Hematopoietic multipotent progenitor cell treated with erythropoietin and hydrocortisone succinate and interleukin-3 and kit ligand, for 15 days (in vitro differentiated cells): ENCODE measurements around the gene IPPK.
"Not testable (repeated sequence)": the region's sequence is repeated elsewhere in the genome, so short reads cannot be mapped to it uniquely, and the experiment has no call there.

Source experiments
- DNase-seq: peaks from one replicate; pipeline ENCODE4 v3.0.0-alpha.2; 2015; ENCODE audit warnings: low spot score

Gene IPPK

GRCh38 chr9:92592537-92592936 lies 77.4 kb downstream of the IPPK start:
- DNase-seq, result no peak

DNA sequence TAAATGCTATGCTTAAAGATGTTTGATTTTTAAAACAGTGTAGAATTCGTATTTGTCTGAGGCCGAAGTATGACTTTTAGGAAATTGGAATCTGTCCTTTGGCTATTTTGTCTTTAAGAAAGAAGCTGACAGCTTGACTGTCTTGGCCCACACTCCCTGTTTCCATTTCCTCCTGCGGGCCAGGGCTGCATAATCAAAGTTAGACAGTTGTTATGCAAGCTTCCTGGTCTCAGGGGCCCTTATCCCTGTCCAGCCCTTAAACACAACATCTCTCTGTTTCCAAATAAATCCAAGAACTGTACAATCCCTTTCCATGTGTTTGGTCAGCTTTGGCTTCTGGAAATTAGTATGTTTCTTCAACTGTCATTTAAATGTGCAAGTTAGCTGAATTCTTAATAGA lies 79.6 kb downstream of the IPPK start:
- DNase-seq, result no peak

GRCh38 chr9:92589923-92590322 lies 80.0 kb downstream of the IPPK start:
- DNase-seq, result no peak

DNA sequence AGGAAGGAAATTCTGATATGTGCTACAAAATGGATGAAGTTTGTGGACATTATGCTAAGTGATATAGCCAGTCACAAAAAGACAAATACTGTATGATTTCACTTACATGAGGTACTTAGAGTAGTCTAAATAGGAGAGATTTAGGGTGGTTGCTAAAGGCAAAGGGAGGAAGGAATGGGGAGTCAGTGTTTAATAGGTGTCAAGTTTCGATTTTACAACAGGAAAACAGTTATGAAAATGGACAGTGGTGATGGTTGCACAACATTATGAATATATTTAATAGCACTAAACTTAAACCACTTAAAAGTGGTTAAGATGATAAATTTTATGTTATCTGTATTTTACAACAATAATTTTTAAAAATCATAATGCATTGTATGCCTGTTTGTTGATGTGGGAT lies 93.8 kb downstream of the IPPK start:
- DNase-seq, result no peak

DNA sequence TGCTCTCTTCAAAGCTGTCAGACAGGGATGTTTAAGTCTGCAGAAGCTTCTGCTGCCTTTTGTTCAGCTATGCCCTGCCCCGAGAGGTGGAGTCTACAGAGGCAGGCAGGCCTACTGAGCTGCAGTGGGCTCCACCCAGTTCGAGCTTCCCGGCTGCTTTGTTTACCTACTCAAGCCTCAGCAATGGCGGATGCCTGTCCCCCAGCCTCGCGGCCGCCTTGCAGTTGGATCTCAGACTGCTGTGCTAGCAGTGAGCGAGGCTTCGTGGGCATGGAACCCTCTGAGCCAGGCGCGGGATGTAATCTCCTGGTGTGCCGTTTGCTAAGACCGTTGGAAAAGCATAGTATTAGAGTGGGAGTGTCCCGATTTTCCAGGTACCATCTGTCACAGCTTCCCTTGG lies 96.3 kb downstream of the IPPK start:
- DNase-seq, result not testable (repeated sequence)

- not testable (repeated sequence) for DNase-seq
Observed at GRCh38 chr9:92571871-92572270, 98.1 kb downstream of the IPPK start.

DNA sequence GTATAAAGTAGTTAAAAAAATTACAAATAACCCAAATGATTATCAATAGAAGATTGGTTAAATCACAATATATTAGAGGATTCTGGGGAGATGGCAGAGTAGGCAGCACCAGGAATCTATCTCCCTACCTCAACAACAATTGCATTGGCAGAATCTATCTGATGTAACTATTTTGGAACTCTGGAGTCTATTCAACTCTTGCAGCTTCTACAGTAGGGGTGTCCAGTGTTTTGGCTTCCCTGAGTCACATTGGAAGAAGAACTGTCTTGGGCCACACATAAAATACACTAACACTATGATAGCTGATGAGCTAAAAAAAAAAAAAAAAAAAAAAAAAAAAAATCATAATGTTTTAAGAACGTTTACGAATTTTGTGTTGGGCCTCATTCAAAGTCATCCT lies 104.9 kb downstream of the IPPK start:
- no peak for DNase-seq

- DNase-seq, result no peak
Observed at GRCh38 chr9:92564504-92564903, 105.4 kb downstream of the IPPK start.
